OCI-LY1 (cell line): ENCODE data around the gene HRK.

ENCODE experiments used
- EZH2 ChIP-seq: fragments of 200-600 bp; sonication (generic), shearing (Covaris generic); IDR thresholded peaks from 2 replicates; pipeline ENCODE4 v1.8.0; 2017; ENCODE audit warnings: borderline replicate concordance, mixed run types, mild to moderate bottlenecking, antibody characterized with exemption, low read length, moderate library complexity, mixed read lengths
- TF ChIP-seq, protein P1 (sequence below): fragments of 200-600 bp; sonication (generic), shearing (Covaris generic); IDR thresholded peaks from 2 replicates; pipeline ENCODE4 v1.5.1; 2017; ENCODE audit warnings: mild to moderate bottlenecking, antibody characterized with exemption, low read length, moderate library complexity, mixed read lengths

DNA sequence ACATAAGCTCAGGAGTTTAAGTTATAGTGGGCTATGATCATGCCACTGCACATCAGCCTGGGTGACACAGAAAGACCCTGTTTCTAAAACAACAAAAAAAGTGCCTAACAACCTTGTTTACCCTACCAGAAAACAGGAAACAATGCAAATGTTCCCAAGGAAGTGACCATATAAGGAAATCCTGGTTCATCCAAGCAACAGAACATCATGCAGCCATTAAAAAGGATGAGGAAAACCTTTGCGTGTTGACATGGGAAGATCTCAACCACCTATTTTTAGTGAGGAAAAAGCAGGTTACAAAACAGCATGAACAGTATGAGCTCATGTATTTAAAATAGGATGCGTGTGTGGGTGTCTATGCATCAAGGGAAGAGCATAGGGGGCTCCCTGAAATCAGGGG is 13.7 kb downstream of the HRK start:
- TF ChIP-seq, protein P1, sequence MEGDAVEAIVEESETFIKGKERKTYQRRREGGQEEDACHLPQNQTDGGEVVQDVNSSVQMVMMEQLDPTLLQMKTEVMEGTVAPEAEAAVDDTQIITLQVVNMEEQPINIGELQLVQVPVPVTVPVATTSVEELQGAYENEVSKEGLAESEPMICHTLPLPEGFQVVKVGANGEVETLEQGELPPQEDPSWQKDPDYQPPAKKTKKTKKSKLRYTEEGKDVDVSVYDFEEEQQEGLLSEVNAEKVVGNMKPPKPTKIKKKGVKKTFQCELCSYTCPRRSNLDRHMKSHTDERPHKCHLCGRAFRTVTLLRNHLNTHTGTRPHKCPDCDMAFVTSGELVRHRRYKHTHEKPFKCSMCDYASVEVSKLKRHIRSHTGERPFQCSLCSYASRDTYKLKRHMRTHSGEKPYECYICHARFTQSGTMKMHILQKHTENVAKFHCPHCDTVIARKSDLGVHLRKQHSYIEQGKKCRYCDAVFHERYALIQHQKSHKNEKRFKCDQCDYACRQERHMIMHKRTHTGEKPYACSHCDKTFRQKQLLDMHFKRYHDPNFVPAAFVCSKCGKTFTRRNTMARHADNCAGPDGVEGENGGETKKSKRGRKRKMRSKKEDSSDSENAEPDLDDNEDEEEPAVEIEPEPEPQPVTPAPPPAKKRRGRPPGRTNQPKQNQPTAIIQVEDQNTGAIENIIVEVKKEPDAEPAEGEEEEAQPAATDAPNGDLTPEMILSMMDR = no peak
- TF ChIP-seq EZH2 = no peak
